GF-D8 (cell line): ENCODE measurements around the gene WARS2.
"Not testable (repeated sequence)": the region's sequence is repeated elsewhere in the genome, so short reads cannot be mapped to it uniquely, and the experiment has no call there.

Source experiments
- DNase-seq: peaks from one replicate; lab custom pipeline; 2025; lab: John Stamatoyannopoulos, UW

The WARS2 gene

DNA sequence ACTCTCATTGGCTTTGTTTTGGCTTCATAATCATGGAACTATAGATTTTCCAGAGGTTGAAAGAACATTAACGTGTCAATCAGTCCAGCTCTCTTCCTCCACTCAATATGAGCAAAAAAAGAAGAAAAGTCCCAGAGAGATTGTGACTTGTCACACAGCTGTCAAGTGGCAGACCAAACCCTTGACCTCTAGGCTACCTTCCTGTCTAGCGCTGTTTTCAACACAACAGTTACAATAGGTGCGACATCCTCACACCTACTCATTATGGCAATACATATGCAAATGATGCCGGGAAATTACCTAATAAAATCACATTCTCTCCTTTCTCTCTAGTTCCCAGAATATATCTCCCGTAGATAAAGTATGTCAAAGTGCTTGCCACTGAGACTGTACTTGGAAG, 1.1 kb downstream of the WARS2 start:
- DNase-seq = no peak

DNA sequence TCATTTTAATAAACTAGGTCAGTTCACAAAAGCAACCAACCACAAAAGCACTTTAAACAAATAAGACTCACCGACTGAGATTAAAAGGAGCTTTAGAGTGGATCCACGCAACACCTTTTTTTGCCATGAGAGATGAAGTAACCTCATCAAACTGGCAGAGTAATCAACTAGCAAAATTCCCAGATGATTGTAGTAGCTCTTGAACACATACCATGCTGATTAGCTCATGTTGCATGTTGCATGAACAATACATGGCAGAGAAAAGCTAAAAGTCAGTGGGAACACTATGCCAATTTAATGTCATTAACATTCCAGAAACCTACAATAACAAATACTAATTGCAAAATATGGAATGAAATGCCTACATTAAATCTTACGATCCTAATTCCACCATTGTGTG, 4.1 kb downstream of the WARS2 start:
- no peak for DNase-seq

GRCh38 chr1:119133987-119134386, 6.5 kb downstream of the WARS2 start:
- DNase-seq = no peak

DNA sequence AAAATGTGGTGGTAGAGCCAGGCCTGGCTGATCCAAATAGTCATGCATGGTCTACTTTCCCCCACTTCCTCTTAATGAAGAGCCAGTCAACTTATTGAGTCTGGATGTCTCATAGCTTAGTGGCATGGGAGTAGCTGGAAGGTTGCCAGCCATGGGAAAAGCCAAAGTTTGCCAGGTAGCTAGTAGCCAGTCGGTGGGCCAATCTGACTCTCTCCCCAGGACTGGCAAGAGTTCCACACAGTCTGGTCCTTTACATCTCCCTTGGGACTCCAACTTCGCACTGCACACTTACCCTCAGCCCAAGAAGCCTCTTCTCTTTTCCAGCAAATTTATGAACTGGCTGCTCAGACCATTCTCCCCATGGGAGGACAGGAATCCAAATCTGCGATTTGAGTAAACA, 8.3 kb downstream of the WARS2 start:
- no peak for DNase-seq

DNA sequence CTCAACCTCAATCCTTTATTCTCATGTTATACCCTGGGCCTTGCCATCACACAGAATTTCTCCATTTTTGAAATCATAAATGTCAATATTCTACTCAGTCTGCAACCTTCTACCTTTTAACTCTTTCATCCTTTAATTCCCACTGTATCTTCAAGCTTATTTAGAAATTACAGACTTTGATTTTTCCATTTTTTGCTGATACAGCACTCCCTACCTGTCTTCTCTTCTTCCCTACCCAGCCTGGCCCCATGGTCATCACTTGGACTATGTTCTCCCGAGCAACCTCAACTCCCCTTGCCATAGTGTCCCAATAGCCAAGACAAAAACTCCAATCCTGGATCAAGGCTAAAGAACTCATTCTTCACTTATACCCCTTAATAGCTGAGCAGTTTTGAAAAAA, 14.6 kb downstream of the WARS2 start:
- DNase-seq = no peak

DNA sequence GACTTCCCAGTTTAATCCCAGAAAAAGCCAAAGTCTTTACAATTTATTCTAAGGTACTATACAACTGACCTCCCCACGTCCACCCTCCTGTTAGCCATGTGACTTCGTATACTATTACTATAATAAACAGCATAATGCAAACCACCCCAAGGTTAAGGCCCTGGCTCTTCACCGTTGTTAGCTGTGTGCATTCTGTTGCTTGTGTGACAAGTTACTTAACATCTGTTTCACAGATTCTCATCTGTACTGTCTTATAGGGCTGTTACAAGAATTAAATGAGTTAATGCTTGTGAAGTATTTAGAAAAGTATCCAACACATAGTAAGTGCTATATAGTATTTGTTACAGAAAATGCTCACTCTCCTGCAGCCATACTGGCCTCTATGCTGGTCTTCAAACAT, 15.7 kb downstream of the WARS2 start:
- no peak for DNase-seq

- not testable (repeated sequence) for DNase-seq
Measured at GRCh38 chr1:119121872-119122271, 18.6 kb downstream of the WARS2 start.

- DNase-seq = no peak
Measured at GRCh38 chr1:119116725-119117124, 23.7 kb downstream of the WARS2 start.

DNA sequence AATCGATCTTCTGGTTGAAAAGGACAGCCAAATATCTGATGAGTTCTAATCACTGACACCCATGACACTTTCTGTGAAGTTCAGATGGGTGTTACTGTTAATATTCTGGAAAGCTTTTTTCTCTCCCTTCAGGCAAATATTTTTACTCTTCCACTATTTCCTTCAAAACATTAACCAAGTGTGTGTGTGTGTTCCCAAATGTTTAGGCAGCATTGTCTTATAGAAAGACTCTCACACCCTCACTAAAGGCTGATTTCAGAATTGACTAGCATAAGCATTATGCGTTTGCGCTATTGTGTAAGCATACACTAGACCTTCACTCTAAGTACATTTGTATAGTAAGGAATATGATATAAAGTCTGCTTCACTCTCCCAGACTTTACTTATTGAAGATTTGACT, 24.7 kb downstream of the WARS2 start:
- DNase-seq = no peak

GRCh38 chr1:119115311-119115710, 25.1 kb downstream of the WARS2 start:
- DNase-seq = no peak

DNA sequence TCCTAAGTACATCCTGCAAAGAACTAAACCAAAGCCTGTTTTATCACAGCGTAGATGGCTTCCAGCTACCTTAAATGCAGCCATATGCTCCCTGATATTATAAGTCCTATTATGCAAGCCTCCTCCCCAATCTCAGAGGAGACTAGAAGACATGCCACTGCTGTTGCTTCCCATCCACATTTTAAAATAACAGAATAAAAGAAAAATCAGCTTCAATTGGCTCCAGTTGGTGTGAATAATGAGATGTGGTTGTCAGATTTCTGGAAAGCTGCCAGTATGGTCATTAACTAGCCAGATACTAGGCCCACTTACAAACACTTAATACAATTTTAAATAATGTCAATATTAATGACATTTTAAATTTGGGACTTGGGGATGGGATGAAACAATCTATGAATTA, 25.7 kb downstream of the WARS2 start:
- no peak for DNase-seq

- DNase-seq = no peak
Measured at GRCh38 chr1:119112791-119113190, 27.7 kb downstream of the WARS2 start.

- DNase-seq = no peak
Measured at GRCh38 chr1:119112244-119112643, 28.2 kb downstream of the WARS2 start.

DNA sequence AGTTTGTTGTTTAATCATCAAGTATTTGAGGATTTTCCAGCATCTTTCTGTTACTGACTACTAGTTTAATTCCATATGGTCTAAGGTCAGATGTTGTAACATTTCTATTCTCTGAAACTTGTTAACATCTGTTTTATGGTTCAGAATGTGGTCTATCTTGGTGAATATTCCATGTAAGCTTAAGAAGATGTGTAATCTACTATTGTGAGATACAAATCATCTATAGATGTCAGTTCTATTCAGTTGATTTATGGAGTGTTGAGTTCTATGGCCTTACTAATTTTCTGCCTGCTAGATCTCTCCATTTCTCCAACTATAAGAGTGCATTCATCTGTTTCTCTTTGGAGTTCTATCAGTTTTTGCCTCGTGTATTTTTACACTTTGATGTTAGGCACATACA, 31.5 kb downstream of the WARS2 start:
- DNase-seq = no peak

DNA sequence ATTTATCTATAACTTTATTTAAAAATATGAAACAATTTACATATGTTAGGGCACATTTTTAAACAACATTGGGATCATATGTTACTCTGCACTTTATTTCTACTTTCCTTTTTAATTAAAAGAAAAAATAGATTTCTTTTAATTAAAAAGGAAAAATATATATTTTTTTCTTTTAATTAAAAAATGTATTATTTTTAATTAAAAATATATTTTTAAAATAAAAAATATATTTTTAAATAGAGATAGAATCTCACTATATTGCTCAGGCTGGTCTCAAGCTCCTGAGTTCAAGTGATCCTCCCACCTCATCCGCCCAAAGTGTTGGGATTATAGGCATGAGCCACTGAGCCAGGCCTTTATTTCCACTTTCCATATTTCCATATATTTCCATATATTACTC, 36.7 kb downstream of the WARS2 start:
- no peak for DNase-seq

DNA sequence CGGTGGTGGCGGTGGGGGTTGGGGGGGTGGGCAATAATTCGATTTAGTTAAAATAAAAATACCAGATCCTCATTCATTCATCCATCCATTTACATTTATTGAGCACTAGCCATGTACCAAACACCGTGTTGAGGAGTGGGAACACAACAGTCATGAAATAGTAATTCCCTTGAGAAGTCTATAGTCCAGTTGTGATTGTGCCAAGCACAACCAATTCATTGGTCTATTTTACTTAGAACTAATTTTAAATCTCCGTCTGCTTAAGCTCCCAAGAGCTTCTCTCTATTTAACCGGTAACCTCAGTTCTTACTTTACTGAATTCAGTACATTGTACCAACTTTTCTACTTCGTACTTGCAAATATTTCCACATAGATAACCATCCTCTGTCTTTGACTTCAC, 38.4 kb downstream of the WARS2 start:
- DNase-seq = no peak

GRCh38 chr1:119101563-119101962, 38.9 kb downstream of the WARS2 start:
- no peak for DNase-seq

DNA sequence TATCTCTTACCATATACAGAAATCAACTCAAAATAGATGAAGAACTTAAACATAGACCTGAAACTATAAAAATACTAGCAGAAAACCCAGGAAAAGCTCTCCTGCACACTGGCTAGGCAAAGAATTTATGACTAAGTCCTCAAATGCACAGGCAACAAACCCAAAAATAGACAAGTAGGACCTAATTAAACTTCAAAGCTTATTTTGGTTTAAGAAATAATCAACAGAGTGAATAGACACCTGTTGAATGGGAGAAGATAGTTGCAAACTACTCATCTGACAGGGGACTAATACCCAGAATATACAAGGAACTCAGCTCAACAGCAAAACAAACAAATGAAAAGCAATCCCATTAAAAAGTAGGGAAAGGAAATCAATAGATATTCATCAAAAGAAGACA, 40.7 kb downstream of the WARS2 start:
- DNase-seq = no peak

DNA sequence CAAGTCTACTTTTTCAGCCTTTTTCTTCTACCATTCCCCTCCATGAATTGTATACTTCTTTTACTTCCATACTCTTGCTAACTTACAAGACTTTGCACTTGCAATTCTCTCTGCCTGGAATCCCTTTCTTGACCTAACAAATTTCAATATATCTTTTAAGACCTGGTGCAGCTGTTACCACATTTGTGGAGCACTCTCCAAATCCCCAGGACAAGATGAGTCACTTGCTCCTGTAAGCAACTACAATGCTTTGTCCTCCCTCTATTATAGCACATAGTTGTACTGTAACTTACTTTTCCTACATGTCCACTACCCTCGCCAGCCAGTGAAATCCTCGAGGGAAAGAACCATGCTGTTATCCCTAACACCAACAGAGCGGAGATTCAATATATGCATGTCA, 43.1 kb downstream of the WARS2 start:
- no peak for DNase-seq

DNA sequence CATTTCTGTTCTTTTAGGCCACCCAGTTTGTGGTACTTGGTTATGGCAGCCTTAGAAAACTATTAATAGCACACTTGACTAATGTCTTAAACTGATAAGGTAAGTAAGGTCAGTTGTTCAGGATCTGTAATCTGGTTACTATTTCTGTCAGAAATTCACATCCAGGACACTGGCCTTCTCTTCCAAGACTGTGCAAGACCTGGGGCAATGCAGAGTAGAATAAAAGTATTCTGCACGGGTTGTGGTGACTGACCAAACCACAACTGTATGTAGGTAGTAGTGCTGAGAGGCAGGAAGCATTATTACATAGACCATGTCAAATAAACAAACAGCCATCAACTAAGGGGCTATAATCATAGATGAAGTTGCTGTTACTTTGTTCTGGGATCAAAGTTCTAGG, 46.7 kb downstream of the WARS2 start:
- DNase-seq = no peak

DNA sequence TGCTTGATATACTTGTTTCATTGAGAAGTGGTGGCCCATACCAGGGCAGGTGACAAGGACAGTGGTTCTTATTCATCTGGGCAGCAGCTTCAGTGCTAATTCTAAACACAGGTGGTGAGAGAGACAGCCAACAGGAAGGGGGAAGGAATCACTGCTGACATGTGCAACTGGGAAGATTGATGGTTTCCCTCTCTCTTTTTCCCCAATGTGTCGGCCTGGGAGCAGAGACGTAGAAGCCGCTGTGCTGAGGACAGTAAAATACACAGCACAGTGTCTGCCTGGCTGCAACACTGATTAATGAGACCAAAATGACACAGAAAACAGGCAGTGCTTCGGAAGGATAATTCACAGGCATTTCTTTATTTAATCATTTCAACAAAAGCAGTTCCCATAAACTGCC, 48.8 kb downstream of the WARS2 start:
- DNase-seq = no peak

GRCh38 chr1:119090250-119090649, 50.2 kb downstream of the WARS2 start:
- DNase-seq = no peak

- no peak for DNase-seq
Measured at GRCh38 chr1:119086830-119087229, 53.6 kb downstream of the WARS2 start.

DNA sequence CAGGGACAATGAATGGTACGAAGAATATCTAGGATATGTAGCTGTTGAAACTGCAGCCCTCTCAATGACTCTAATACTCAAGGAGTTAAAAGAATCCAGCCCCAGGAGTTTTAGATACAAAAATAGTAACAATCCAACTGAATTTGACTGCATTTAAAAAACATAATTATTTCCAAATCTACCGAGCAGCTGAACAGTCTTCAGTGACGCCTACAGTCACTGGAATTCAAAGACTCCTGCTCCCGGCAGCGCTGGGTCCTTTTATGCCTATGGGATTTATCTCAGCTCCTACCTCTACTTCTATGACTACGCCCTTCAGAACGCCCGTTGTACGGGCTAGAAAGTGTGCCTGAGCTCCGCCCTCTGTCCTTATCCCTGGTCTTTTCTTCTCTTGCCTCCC, 55.7 kb downstream of the WARS2 start:
- DNase-seq = no peak

DNA sequence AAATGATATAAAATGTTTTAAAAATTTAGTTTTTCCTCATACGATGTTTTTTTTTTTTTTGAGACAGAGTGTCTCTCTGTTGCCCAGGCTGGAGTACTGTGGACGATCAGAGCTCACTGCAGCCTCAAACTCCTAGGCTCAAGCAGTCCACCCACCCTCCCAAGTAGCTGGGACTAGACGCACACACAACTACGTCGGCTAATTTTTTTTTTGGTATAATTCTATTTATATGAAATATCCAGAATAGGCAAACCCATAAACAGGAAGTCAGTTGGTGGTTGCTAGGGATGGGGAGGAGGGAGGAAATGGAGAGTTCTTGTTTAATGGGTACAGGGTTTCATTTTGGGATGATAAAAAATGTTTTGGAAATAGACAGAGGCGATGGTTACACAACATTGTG, 56.5 kb downstream of the WARS2 start:
- DNase-seq = no peak
